C4-2B (cell line): ENCODE data around the gene NMNAT3.

Source experiments
- ZFX ChIP-seq: fragments of 450-650 bp; IDR thresholded peaks from 2 replicates; pipeline ENCODE4 v1.6.1; 2017
- TF ChIP-seq, protein P1 (sequence below): fragments of 450-650 bp; conservative IDR thresholded peaks from 2 replicates; pipeline ENCODE4 v1.5.1; 2017; ENCODE audit warnings: mild to moderate bottlenecking

DNA sequence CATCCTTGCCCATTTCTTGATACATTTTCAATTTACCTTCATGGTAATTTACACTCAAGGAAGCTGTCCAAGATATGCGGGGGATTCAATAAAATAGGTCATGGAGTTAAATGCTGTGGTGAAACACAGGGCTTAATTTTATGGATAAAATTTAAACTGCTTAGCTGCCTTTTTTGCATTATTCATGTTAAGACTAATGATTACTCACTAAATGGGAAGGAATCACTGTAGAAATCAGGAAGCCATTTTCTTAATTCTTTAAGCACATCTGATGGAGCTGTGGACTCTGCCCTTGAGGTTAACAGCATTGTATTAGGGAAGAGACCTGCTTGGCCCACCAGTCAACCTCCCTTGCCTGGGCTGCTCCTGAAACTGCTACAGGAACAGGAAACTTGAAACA is 75.8 kb downstream of the NMNAT3 start:
- TF ChIP-seq, protein P1, sequence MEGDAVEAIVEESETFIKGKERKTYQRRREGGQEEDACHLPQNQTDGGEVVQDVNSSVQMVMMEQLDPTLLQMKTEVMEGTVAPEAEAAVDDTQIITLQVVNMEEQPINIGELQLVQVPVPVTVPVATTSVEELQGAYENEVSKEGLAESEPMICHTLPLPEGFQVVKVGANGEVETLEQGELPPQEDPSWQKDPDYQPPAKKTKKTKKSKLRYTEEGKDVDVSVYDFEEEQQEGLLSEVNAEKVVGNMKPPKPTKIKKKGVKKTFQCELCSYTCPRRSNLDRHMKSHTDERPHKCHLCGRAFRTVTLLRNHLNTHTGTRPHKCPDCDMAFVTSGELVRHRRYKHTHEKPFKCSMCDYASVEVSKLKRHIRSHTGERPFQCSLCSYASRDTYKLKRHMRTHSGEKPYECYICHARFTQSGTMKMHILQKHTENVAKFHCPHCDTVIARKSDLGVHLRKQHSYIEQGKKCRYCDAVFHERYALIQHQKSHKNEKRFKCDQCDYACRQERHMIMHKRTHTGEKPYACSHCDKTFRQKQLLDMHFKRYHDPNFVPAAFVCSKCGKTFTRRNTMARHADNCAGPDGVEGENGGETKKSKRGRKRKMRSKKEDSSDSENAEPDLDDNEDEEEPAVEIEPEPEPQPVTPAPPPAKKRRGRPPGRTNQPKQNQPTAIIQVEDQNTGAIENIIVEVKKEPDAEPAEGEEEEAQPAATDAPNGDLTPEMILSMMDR = no peak
- TF ChIP-seq ZFX = no peak
